Tibial nerve (tissue), 4 donors: ENCODE results near the gene GRM3. TPM values are rescaled to one million over a fixed set of nuclear protein-coding genes. Genes with fewer than 3 reads are reported as not detected.

ENCODE experiments used
- DNase-seq, 2 donors: peaks; one replicate each; pipeline ENCODE4 v3.0.0-alpha.2; 2019; ENCODE audit warnings: low spot score in 2 of 2
- H3K27ac ChIP-seq, 4 donors: fragments of 200-600 bp; sonication (generic) in 3 of 4; one replicate each; pipeline ENCODE4 v1.5.1; 2017 to 2019; ENCODE audit warnings: mild to moderate bottlenecking in 1 of 4
- H3K27me3 ChIP-seq, 2 donors: fragments of 200-600 bp; sonication (generic) in 1 of 2; one replicate each; pipeline versions ENCODE4 v1.5.1 to v1.6.0; 2017 to 2019
- H3K36me3 ChIP-seq, 3 donors: fragments of 200-600 bp; sonication (generic); one replicate each; pipeline ENCODE4 v1.5.1; 2018 to 2019
- H3K4me1 ChIP-seq, 4 donors: fragments of 200-600 bp; sonication (generic) in 3 of 4; one replicate each; pipeline ENCODE4 v1.5.1; 2017 to 2019
- H3K4me3 ChIP-seq, 4 donors: fragments of 200-600 bp; sonication (generic) in 3 of 4; one replicate each; pipeline ENCODE4 v1.5.1; 2017 to 2019; ENCODE audit warnings: mild to moderate bottlenecking in 1 of 4, moderate library complexity in 1 of 4
- H3K9me3 ChIP-seq, 4 donors: fragments of 200-600 bp; sonication (generic) in 3 of 4; one replicate each; pipeline ENCODE4 v1.5.1; 2017 to 2019
- CTCF ChIP-seq, 5 experiments: fragments of 200-600 bp in 3 of 5; fragments of 450-650 bp in 2 of 5; sonication (generic) in 3 of 5; IDR thresholded peaks; one replicate each; pipeline ENCODE4 v1.5.1; 2016 to 2019; ENCODE audit warnings: antibody characterized with exemption in 5 of 5, mild to moderate bottlenecking in 3 of 5, moderate library complexity in 2 of 5
- EP300 ChIP-seq, 2 donors: sonication (generic); formaldehyde crosslinking; IDR thresholded peaks; one replicate each; pipeline ENCODE4 v1.6.1; 2017; ENCODE audit warnings: antibody characterized with exemption in 2 of 2, mild to moderate bottlenecking in 1 of 2
- POLR2A ChIP-seq, 2 donors: fragments of 450-650 bp; IDR thresholded peaks; one replicate each; pipeline ENCODE4 v1.6.1; 2017; ENCODE audit warnings: antibody characterized with exemption in 2 of 2, mild to moderate bottlenecking in 2 of 2, moderate library complexity in 2 of 2
- WGBS, 2 donors: methylation state at CpG; one replicate each; pipeline ENCODE4 v1.1.5; 2018; 5-methylcytosine and 5-hydroxymethylcytosine counted together
- total RNA-seq, 4 donors: library from RNA; depleted of rRNA; stranded (reverse); fragments of >200 nt; gene quantifications; one replicate each; pipeline ENCODE4 v1.1.0, GENCODE V29; 2016

The GRM3 gene
- total RNA-seq, 4 donors from 2014 or later, result not detected

- no peak for TF ChIP-seq POLR2A (IDR thresholded peaks at IDR 0.05)
- no peak for TF ChIP-seq CTCF (IDR thresholded peaks at IDR 0.05)
- TF ChIP-seq EP300 (IDR thresholded peaks at IDR 0.05), result no peak
- Histone ChIP-seq H3K27me3 (no peaks in the 10 kb centered on the region), H3K4me1 (no peaks in the 10 kb centered on the region), H3K4me3 (no peak overlapping the region), H3K9me3 (no peaks in the 10 kb centered on the region), H3K27ac (no peak overlapping the region), H3K36me3 (no peaks in the 10 kb centered on the region)
- DNase-seq, result no peak
- WGBS, 2 donors, result 52 to 58% methylated on average over 1 of the region's 1 CpG
Observed at GRCh38 chr7:86908948-86909347, 265.2 kb downstream of the GRM3 start.

DNA sequence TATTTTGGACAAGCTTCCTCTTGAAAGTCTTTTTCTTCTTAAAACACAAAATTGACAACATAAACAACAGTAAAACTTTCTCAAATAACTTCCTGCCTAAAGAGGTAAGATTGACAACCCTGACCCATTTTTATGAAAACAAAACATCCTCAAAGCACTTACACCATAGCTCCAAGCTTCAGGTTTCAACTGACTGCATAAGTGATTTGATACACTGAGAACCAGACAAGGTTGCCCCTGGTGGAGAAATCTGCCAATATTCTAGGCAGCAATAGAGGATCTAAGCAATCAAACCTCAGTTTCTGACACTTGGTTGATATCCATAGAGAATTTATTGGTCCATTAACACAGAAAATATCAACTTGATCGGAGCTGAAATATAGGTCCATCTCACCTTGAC, 267.9 kb downstream of the GRM3 start:
- WGBS, 2 donors, result 92 to 93% methylated on average over 1 of the region's 1 CpG
- H3K27ac ChIP-seq, result no peak overlapping the region
- no peaks in the 10 kb centered on the region for H3K4me1 ChIP-seq
- no peak for TF ChIP-seq POLR2A (IDR thresholded peaks at IDR 0.05)
- TF ChIP-seq CTCF (IDR thresholded peaks at IDR 0.05), result no peak
- TF ChIP-seq EP300 (IDR thresholded peaks at IDR 0.05), result no peak
- H3K36me3 ChIP-seq, result no peaks in the 10 kb centered on the region
- H3K27me3 ChIP-seq, result no peaks in the 10 kb centered on the region
- no peak for DNase-seq
- no peaks in the 10 kb centered on the region for H3K9me3 ChIP-seq
- H3K4me3 ChIP-seq, result no peak overlapping the region

DNA sequence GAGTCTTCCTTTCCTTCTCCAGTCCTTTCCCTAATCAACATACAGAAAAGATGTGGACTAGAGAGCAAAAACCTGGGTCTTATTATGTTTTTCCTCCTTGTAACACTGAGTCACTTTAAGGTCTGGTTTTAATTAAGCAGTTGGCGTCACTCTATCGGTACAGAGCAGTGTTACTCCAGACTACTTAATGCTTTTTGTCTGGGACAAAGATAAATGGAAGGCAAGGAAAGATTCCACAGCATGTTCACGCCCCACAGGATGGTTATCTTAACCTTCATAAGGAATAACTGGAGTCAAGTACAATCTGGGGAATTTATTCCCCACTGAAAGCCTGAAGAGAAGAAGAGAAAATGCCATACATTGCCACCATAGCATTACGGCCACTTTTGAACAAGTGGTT, 270.0 kb downstream of the GRM3 start:
- Histone ChIP-seq H3K9me3 (no peaks in the 10 kb centered on the region), H3K4me1 (no peaks in the 10 kb centered on the region), H3K4me3 (no peak overlapping the region), H3K27me3 (no peaks in the 10 kb centered on the region), H3K27ac (no peak overlapping the region), H3K36me3 (no peaks in the 10 kb centered on the region)
- TF ChIP-seq CTCF (IDR thresholded peaks at IDR 0.05) (no peak), EP300 (IDR thresholded peaks at IDR 0.05) (no peak), POLR2A (IDR thresholded peaks at IDR 0.05) (no peak)
- no peak for DNase-seq
- 56 to 62% methylated on average over 4 of the region's 4 CpGs for WGBS, 2 donors
